Right cardiac atrium (tissue), 5 donors: ENCODE results near the gene ACAA2. TPM values are rescaled to one million over a fixed set of nuclear protein-coding genes. Genes with fewer than 3 reads are reported as not detected.
"Not testable (repeated sequence)": the region's sequence is repeated elsewhere in the genome, so short reads cannot be mapped to it uniquely, and the experiment has no call there.

Source experiments
- ATAC-seq, 2 donors: fragments of 200-7000 bp; cut with Tn5 transposase; one replicate each; pipeline versions ENCODE4 v1.8.0 to v1.9.1; 2020; ENCODE audit warnings: moderate library complexity in 2 of 2, mild to moderate bottlenecking in 1 of 2
- DNase-seq, 3 donors: peaks; one replicate each; pipeline ENCODE4 v3.0.0-alpha.2; 2020
- H3K27ac ChIP-seq: one replicate; pipeline ENCODE4 v1.5.1; 2013; ENCODE audit warnings: mild to moderate bottlenecking, low read length, control low read depth, moderate library complexity
- H3K27me3 ChIP-seq: one replicate; pipeline ENCODE4 v1.6.1; 2013; ENCODE audit not compliant: control insufficient read depth, insufficient read depth
- H3K4me1 ChIP-seq: one replicate; pipeline ENCODE4 v1.6.1; 2013; ENCODE audit warnings: low read length; ENCODE audit not compliant: control insufficient read depth, insufficient read depth
- H3K4me3 ChIP-seq: one replicate; pipeline ENCODE4 v1.5.1; 2013; ENCODE audit warnings: low read length, control low read depth
- H3K9me3 ChIP-seq: one replicate; pipeline ENCODE4 v1.6.1; 2013; ENCODE audit warnings: low read length; ENCODE audit not compliant: control insufficient read depth
- WGBS: extraction: QIAGEN DNeasy Blood & Tissue Kit; methylation state at CpG from one replicate; pipeline ENCODE4 v1.1.7; 2013; 5-methylcytosine and 5-hydroxymethylcytosine counted together
- intact Hi-C, 4 donors: fragments of 100-400 bp; cut with DNase I; formaldehyde crosslinking; loops; one replicate each; pipeline versions ENCODE4 v1.11.0 to v1.14.0; 2022 to 2023
- polyA plus RNA-seq: library from polyadenylated mRNA; stranded (reverse); fragments of 200-250 nt; gene quantifications from one replicate; pipeline ENCODE4 v1.2.3, GENCODE V29; 2013
- total RNA-seq, 4 donors: library from RNA; stranded (reverse); fragmentation: NEBNext Ultra II Directional; extraction: Animal tissue kit (Norgen Biotek cat#: 25700); gene quantifications; one replicate each; pipeline ENCODE4 v1.2.1, GENCODE V29; 2021
- donor health status: healthy with polysubstance abuse.
- donor health status: DM: no; HTN: yes; CAD: no.
- donor health status: DM: no; HTN: no; CAD: no.
- donor health status: DM: no; HTN: yes; CAD: no; lungs with severe emphysema.
- donor health status: DM: yes; HTN: yes; CAD: no.

ACAA2 gene
- total and polyA plus RNA-seq, 5 donors, result 95.8 to 146 (median 132) TPM

DNA sequence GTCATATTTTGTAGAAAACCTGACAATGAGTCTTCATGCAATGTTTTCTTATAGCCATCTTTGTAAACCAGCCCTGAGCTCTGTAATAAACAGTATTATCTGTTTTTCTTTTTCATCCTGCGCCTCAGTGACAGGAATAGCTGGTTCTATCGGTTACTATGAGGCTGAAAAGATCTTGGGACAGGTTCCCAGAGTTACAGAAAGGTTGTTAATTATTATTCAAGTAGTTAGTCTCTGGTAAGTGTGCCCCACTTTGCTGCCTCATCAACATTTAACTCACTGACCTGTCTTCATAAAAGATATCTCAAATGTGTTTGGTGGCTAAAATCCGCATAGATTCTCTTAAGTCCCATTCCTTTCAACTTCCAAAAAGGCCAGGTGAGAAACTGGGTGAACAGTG is 18.6 kb downstream of the ACAA2 start:
- intact Hi-C loops, result no loop called here
- 98% methylated on average over 3 of the region's 3 CpGs for WGBS
- H3K4me3 ChIP-seq, result no peak overlapping the region
- H3K27ac ChIP-seq, result no peak overlapping the region
- H3K4me1 ChIP-seq, result no peaks in the 10 kb centered on the region
- no peaks in the 10 kb centered on the region for H3K27me3 ChIP-seq
- no peaks in the 10 kb centered on the region for H3K9me3 ChIP-seq
- ATAC-seq (no peak), DNase-seq (no peak)

DNA sequence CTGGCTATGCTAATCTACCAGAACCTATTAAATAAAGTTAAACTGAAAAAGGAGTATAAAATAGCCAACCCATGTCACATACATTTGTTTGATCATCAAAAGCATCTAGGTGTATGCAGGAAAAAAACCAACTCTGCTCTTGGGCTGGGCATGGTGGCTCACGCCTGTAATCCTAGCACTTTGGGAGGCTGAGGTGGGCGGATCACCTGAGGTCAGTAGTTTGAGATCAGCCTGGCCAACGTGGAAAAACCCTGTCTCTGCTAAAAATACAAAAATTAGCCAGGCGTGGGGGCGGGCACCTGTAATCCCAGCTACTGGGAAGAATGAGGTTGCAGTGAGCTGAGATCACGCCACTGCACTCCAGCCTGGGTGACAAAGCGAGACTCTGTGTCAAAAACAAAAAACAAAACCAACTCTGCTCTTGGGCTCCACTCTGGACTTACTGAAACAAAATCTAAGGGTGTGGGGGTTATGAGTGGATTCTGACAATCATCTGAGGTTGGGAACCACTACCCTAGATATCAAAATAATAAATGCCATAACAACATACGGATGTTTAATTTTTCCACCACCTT is 23.7 kb downstream of the ACAA2 start:
- H3K27me3 ChIP-seq, H3K9me3 ChIP-seq, DNase-seq, H3K4me3 ChIP-seq, H3K4me1 ChIP-seq, intact Hi-C loops, H3K27ac ChIP-seq, ATAC-seq: not testable (repeated sequence)
- WGBS, result 91% methylated on average over 8 of the region's 8 CpGs

DNA sequence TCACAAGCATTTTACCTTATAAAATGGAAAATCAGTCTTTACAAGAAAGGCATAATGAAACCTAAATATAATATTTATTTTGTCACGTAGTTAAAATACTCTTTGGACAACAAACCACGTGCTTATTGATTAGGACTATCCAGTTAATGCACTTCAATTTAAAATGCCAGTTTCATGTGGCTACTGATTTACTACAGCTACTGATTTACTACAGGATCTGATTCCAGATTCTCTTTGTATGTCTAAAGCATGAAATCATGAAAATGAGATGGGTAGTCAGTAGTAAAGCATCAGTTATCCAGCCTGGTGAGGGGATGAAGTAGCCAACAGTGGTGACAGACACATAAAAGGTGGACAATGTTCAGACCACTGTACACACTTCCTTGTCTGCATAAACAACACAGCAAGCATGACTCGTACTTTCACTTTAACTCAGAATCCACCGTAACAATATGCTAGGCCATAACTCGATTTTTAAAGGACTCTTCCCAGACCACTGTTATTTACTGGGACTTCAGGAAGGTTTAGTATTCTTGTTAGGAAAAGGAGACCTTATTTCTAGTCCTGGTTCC is 24.9 kb downstream of the ACAA2 start:
- Histone ChIP-seq H3K9me3 (no peaks in the 10 kb centered on the region), H3K4me3 (no peak overlapping the region), H3K27ac (no peak overlapping the region), H3K27me3 (no peaks in the 10 kb centered on the region), H3K4me1 (no peaks in the 10 kb centered on the region)
- no peak for ATAC-seq
- intact Hi-C loops, result no loop called here
- 75% methylated on average over 5 of the region's 5 CpGs for WGBS
- no peak for DNase-seq

DNA sequence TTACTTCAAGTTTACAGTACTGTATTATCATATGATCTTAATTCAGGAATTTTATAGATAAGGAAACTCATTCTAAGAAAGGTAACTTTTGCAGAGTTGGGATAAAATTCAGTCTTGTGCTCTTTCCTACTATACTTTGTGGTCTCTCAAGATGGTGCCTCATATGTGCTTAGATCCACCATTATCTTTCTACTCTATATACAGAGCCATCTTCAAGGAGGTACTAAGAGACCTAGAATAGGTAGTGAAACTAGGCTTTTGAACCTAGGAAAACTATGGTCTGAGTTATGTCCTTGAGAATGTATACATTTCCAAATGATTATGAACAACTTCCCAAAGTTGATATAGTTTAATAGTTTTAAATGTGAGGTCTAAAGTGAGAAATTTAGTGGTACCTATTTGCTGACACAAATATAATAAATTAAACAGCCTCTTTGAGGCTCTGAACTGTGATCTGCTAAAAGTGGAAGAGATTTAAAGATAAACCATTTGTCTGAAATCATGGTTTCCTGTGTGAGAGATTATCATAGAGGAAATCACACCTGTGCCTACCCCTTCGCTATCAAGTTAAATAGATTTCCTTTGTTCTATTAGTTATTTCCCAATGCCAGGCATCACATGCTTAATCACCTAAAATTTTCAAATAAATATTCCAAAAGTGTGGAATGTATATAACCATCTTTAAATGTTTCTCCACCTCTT is 27.2 kb downstream of the ACAA2 start:
- Histone ChIP-seq H3K27me3 (no peaks in the 10 kb centered on the region), H3K27ac (no peak overlapping the region), H3K9me3 (no peaks in the 10 kb centered on the region), H3K4me3 (no peak overlapping the region), H3K4me1 (no peaks in the 10 kb centered on the region)
- DNase-seq, result no peak
- intact Hi-C loops, result no loop called here
- WGBS, result 84% methylated on average over 1 of the region's 1 CpG
- no peak for ATAC-seq

DNA sequence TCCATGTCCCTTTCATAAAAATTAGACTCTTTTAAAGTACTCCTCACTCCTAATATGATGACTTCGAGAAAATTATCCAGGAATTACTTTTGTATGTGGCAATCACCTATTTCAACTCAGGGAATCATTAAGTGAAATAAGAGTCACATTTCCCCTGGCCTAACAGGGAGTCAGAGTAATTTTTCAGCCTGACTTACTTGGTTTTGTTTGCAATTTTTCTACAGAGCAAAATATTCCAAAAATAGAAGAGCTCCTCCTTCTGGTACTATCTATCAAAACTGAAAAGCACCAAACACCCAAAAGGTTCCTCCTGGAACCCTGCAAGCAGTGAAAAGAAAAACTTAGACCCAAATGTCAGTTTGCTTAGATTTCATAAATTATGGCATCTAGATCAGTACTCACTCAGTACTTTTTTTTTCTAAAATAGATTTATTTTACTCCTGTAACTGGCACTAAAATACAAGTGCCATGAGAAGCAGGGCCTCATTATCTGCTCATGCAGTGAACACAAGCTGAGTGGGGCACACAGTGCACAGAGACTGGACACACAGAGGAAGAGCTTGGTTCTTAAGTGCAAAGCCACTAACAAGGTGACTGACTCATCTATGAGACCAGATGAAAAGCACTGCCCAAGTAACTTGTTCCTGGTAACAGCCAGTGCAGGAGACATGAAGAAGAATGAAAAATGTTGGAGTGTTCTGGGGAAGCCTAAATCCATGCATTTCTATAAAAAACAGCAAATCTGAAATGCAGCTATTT is 28.7 kb downstream of the ACAA2 start:
- ATAC-seq (no peak), DNase-seq (no peak)
- Histone ChIP-seq H3K27ac (no peak overlapping the region), H3K27me3 (no peaks in the 10 kb centered on the region), H3K4me3 (no peak overlapping the region), H3K4me1 (no peaks in the 10 kb centered on the region), H3K9me3 (no peaks in the 10 kb centered on the region)
- 79% methylated on average over 1 of the region's 1 CpG for WGBS
- intact Hi-C loops, result no loop called here

DNA sequence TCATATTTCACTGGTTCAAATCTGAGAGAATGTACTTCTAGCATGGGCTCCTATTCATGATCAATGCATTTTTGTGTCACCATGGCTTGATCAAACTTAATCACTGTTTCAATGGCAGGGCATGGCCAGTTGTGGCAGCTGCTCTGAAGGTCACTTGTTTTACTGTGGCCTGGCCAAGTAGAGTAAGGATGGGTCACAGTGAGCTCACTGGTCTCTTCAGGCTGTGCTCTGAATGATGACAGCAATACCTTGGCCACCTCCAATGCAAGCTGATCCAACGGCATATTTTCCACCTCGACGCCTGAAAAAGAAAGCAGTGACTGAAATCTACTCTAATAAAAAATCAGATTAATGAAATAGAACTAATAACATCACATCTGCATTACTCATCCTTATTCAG is 29.7 kb downstream of the ACAA2 start:
- intact Hi-C loops, H3K27me3 ChIP-seq, H3K27ac ChIP-seq, H3K9me3 ChIP-seq, H3K4me3 ChIP-seq, DNase-seq, H3K4me1 ChIP-seq: not testable (repeated sequence)
- ATAC-seq, result peak; percentile 52 to 64
- 81% methylated on average over 3 of the region's 3 CpGs for WGBS

DNA sequence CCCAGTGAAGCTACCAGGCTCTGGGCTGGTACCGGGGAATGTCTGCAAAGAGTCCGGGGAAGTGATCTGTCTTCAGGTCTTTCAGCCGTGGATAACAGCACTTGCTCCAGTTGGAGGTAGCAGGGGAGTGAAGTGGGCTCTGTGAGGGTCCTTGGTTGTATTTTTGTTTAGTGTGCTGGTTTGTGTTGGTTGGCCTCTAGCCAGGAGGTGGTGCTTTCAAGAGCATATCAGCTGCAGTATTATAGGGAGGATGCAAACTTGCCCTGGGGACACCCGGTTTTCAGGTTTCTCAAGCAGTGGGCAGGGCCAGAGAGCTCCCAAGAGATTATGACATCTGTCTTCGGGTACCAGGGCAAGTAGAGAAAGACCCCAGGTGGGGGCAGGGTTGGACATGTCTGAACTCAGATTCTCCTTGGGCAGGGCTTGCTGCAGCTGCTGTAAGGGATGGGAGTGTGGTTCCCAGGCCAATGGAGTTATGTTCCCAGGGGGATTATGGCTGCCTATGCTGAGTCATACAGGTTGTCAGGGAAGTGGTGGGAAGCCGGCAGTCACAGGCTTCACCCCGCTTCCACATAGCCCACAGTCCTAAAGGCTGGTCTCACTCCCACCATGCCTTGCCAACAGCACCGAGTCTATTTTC is 34.4 kb downstream of the ACAA2 start:
- no peak for ATAC-seq
- intact Hi-C loops, result no loop called here
- 79% methylated on average over 8 of the region's 8 CpGs for WGBS
- Histone ChIP-seq H3K27ac (no peak overlapping the region), H3K4me1 (no peaks in the 10 kb centered on the region), H3K4me3 (no peak overlapping the region), H3K27me3 (no peaks in the 10 kb centered on the region), H3K9me3 (no peaks in the 10 kb centered on the region)
- DNase-seq, result no peak

DNA sequence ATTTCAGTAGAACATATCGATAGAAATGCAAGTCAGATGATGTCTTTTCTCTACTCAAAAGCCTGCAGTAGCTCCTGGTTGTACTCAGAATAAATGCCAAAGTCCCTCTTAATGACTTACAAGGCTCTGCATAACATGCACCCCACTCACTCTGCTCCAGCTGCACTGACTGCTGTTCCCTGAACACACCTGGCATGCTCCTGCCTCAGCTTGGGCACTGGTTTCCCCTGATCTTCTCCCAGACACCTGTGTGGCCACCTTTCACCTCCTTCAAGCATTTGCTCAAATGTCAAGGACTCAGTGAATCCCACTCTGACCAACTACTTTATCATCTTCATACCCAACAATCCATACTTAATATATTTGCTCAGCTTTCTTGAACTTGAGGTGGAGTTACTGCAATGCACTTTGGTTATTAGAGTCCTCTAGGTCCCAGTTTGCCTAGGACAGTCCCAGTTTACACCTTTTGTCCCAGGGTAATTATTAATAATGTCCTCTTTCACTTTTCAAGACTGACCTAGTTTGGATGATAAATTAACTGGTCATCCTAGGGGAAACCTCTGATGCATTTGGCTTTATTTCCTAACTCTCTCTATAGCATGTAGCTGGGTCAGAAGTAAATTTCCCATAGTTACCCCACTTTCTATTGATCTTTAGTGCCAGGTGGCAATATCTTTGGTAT is 44.1 kb downstream of the ACAA2 start:
- no peak for ATAC-seq
- WGBS, result 89% methylated on average over 1 of the region's 1 CpG

DNA sequence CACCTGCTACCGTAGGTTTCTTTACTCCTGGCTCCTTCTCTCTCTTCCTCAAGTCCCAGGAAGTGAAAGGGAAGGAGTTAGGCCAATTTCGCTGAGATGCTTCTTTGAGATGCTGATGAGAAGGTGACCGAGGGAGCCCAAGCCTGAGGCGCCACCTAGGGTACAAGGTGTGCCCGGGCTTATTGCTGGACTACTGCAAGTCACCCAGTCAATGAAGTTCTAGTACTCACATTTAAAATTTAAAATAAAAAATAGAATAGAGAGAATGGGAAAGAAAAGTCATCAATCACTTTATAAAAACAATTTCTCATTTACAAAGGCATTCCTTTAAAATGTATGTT is 45.3 kb downstream of the ACAA2 start:
- DNase-seq, result peak; percentile 37 to 75 (median 74)
- intact Hi-C loops, result loop anchor here in 1 of 4 donors (5.0 to 10.0 kb wide), 2 partner anchors 211 to 253 kb away; no protein-coding TSS in a partner anchor

More for the DNA sequence above, 44.1 kb downstream of the ACAA2 start:
- no peaks in the 10 kb centered on the region for H3K4me1 ChIP-seq
- no peaks in the 10 kb centered on the region for H3K27me3 ChIP-seq
- no peak overlapping the region for H3K4me3 ChIP-seq
- no peak for DNase-seq
- no peak overlapping the region for H3K27ac ChIP-seq
- no peaks in the 10 kb centered on the region for H3K9me3 ChIP-seq
- intact Hi-C loops, result loop anchor here in 1 of 4 donors (5.0 to 10.0 kb wide), 2 partner anchors 212 to 254 kb away; no protein-coding TSS in a partner anchor

More for the DNA sequence above, 45.3 kb downstream of the ACAA2 start:
- peak; percentile 60 to 66 for ATAC-seq
- no peak overlapping the region for H3K4me3 ChIP-seq
- WGBS, result 25% methylated on average over 5 of the region's 5 CpGs
- H3K27ac ChIP-seq, result no peak overlapping the region
- H3K4me1 ChIP-seq, result no peaks in the 10 kb centered on the region
- H3K27me3 ChIP-seq, result no peaks in the 10 kb centered on the region
- H3K9me3 ChIP-seq, result no peaks in the 10 kb centered on the region
